ENCODE measurements around the gene DGKZ. TPM values are rescaled to one million over a fixed set of nuclear protein-coding genes. Genes with fewer than 3 reads are reported as not detected.
A peak's percentile ranks its signal among the peaks of the same experiment; 100 is the strongest.
"Not testable (repeated sequence)": the region's sequence is repeated elsewhere in the genome, so short reads cannot be mapped to it uniquely, and the experiment has no call there.

Gene DGKZ
- total RNA-seq, 1 donor from 2014 or later, result 78.8 TPM

GRCh38 chr11:46367244-46367915, 20.1 kb downstream of the DGKZ start:
- Histone ChIP-seq H3K4me3 (no peak overlapping the region), H3K4me1 (peaks cover 30% of the 10 kb centered on the region), H3K36me3 (peaks cover 0 to 25% of the 10 kb centered on the region in 2 donors), H3K27me3 (no peaks in the 10 kb centered on the region), H3K27ac (peak overlapping the region; percentile 20), H3K9me3 (no peaks in the 10 kb centered on the region)
- TF ChIP-seq, protein P1, sequence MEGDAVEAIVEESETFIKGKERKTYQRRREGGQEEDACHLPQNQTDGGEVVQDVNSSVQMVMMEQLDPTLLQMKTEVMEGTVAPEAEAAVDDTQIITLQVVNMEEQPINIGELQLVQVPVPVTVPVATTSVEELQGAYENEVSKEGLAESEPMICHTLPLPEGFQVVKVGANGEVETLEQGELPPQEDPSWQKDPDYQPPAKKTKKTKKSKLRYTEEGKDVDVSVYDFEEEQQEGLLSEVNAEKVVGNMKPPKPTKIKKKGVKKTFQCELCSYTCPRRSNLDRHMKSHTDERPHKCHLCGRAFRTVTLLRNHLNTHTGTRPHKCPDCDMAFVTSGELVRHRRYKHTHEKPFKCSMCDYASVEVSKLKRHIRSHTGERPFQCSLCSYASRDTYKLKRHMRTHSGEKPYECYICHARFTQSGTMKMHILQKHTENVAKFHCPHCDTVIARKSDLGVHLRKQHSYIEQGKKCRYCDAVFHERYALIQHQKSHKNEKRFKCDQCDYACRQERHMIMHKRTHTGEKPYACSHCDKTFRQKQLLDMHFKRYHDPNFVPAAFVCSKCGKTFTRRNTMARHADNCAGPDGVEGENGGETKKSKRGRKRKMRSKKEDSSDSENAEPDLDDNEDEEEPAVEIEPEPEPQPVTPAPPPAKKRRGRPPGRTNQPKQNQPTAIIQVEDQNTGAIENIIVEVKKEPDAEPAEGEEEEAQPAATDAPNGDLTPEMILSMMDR (IDR thresholded peaks at IDR 0.05), result peak; percentile 71 to 82 (median 75)
- TF ChIP-seq POLR2A (IDR thresholded peaks at IDR 0.05), result no peak
- TF ChIP-seq POLR2AphosphoS5 (IDR thresholded peaks at IDR 0.05; ENCODE audit: insufficient read depth in 1 of 2, low read depth in 1 of 2), result peak in 1 of 2 donors; percentile 14
- no peak for DNase-seq (ENCODE audit: extremely low spot score in 2 of 2)
- intact Hi-C loops (cut with DNase I), result no loop called here

DNA sequence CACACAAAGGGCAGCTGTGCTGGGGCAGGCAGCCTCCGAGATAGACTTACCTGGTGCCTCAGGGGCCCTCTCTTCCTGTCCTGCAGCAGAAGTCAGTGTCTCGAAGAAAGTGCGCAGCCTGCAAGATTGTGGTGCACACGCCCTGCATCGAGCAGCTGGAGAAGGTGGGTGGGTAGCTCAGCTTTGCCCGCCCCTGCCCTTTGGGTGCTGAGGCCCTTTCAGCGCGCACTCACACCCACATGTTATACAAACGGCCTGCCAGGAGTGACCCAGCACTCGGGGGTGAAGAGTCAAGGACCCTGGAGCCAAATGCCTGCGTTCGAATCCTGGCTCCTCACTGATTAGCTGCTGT, 20.6 kb downstream of the DGKZ start:
- Histone ChIP-seq H3K27ac (no peak overlapping the region), H3K9me3 (no peaks in the 10 kb centered on the region), H3K4me3 (no peak overlapping the region), H3K36me3 (peaks cover 0 to 30% of the 10 kb centered on the region in 2 donors), H3K4me1 (peaks cover 25% of the 10 kb centered on the region), H3K27me3 (no peaks in the 10 kb centered on the region)
- intact Hi-C loops (cut with DNase I), result no loop called here
- DNase-seq (ENCODE audit: extremely low spot score in 2 of 2), result no peak
- TF ChIP-seq, protein P1 (IDR thresholded peaks at IDR 0.05), result peak in 1 of 3 experiments; percentile 2
- TF ChIP-seq POLR2A (IDR thresholded peaks at IDR 0.05) (no peak), POLR2AphosphoS5 (IDR thresholded peaks at IDR 0.05; ENCODE audit: insufficient read depth in 1 of 2, low read depth in 1 of 2) (peak in 1 of 2 donors; percentile 0)

- Histone ChIP-seq H3K4me3 (no peak overlapping the region), H3K9me3 (no peaks in the 10 kb centered on the region), H3K27ac (no peak overlapping the region), H3K4me1 (peaks cover 15% of the 10 kb centered on the region), H3K36me3 (peaks cover 0 to 37% of the 10 kb centered on the region in 2 donors), H3K27me3 (no peaks in the 10 kb centered on the region)
- no peak for DNase-seq (ENCODE audit: extremely low spot score in 2 of 2)
- TF ChIP-seq, protein P1 (IDR thresholded peaks at IDR 0.05), result peak in 2 of 3 experiments; percentile 63 to 64
- TF ChIP-seq POLR2AphosphoS5 (IDR thresholded peaks at IDR 0.05; ENCODE audit: insufficient read depth in 1 of 2, low read depth in 1 of 2), result no peak
- intact Hi-C loops (cut with DNase I), result no loop called here
These were observed 22.3 kb downstream of the DGKZ start for GRCh38 chr11:46369458-46370152.

DNA sequence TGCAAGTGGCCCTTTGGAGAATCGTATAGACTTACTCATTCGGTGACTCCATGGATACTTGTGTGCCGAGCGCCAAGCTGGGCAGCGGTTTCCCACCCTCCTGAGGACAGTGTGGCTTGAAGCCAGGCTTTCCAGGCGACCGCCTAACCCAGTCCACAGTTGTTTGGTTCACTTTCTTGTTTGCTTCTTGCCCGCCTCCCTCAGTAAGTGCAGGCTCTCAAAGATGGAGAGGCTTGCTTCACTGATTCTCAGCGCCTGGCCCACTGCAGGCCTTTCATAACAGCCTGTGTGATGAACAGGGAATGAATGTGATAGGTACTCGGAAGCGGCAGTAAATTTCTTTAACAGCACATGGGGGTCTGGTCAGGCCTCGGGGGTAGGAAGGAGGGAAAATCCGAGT, 23.0 kb downstream of the DGKZ start:
- H3K36me3 ChIP-seq, result peaks cover 0 to 43% of the 10 kb centered on the region in 2 donors
- no peaks in the 10 kb centered on the region for H3K27me3 ChIP-seq
- TF ChIP-seq, protein P1 (IDR thresholded peaks at IDR 0.05), result no peak
- TF ChIP-seq POLR2AphosphoS5 (IDR thresholded peaks at IDR 0.05; ENCODE audit: insufficient read depth in 1 of 2, low read depth in 1 of 2), result no peak
- peaks cover 15% of the 10 kb centered on the region for H3K4me1 ChIP-seq
- H3K27ac ChIP-seq, result no peak overlapping the region
- DNase-seq (ENCODE audit: extremely low spot score in 2 of 2), result no peak
- no peak overlapping the region for H3K4me3 ChIP-seq
- intact Hi-C loops (cut with DNase I), result no loop called here
- H3K9me3 ChIP-seq, result no peaks in the 10 kb centered on the region

DNA sequence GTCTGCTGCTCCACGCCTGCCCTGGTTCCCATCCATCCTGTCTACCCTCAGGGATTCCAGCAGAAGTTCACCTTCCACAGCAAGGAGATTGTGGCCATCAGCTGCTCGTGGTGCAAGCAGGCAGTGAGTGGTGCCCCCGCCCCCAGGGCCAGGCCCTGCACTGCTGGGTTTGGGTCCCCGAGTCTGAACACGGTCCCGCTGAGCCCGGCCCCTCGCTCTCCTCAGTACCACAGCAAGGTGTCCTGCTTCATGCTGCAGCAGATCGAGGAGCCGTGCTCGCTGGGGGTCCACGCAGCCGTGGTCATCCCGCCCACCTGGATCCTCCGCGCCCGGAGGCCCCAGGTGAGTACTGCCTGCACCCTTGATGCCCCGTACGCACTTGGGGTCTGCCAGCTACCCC, 24.0 kb downstream of the DGKZ start:
- H3K9me3 ChIP-seq; H3K4me3 ChIP-seq; H3K27me3 ChIP-seq; H3K27ac ChIP-seq; DNase-seq (ENCODE audit: extremely low spot score in 2 of 2); intact Hi-C loops (cut with DNase I): not testable (repeated sequence)
- Histone ChIP-seq H3K4me1 (peaks cover 15% of the 10 kb centered on the region), H3K36me3 (peaks cover 0 to 53% of the 10 kb centered on the region in 2 donors)

Measured in vagina (tissue), 2 donors.